ENCODE results near the gene SLC8A1. TPM values are rescaled to one million over a fixed set of nuclear protein-coding genes. Genes with fewer than 3 reads are reported as not detected.
A peak's percentile ranks its signal among the peaks of the same experiment; 100 is the strongest.

Gene SLC8A1
- total and polyA plus RNA-seq, 2 donors: 0.46 to 20.4 TPM

DNA sequence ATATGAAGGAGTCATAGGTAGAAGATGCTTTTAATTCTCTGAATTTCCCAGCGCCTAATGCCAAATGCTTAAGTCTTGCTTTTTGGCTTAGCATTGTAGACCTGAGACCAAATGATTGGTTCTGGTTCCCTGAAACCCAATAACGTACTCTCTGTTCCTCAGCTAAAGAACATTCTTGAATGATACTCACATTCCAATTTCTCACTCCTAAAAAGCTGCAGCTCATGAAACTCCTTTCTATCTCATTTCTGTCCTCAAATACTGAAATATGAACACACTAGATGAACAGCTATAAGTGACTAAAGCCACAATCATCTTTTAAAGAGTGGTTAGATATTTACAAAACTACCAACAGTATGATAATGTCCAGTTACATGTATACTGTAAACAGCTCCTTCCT, 272.1 kb downstream of the SLC8A1 start:
- Histone ChIP-seq H3K27ac (ENCODE audit: low read depth in 1 of 2, low read length in 1 of 2) (no peak overlapping the region), H3K4me1 (ENCODE audit: control insufficient read depth in 2 of 2, insufficient read depth in 2 of 2, low read length in 2 of 2) (peaks cover 11 to 18% of the 10 kb centered on the region in 2 donors), H3K27me3 (ENCODE audit: control insufficient read depth in 2 of 2, insufficient read depth in 1 of 2, low read length in 1 of 2) (no peaks in the 10 kb centered on the region), H3K4me3 (ENCODE audit: low read length in 2 of 2) (no peak overlapping the region), H3K36me3 (ENCODE audit: control insufficient read depth in 2 of 2, insufficient read depth in 2 of 2, low read length in 1 of 2) (no peaks in the 10 kb centered on the region), H3K9me3 (ENCODE audit: control insufficient read depth in 2 of 2, insufficient read depth in 1 of 2, low read length in 1 of 2) (no peaks in the 10 kb centered on the region)
- no peak for DNase-seq (ENCODE audit: low read depth in 6 of 9, low spot score in 9 of 9)
- WGBS: 99% methylated on average over 2 of the region's 2 CpGs

- 16% methylated on average over 3 of the region's 3 CpGs for WGBS
- no peaks in the 10 kb centered on the region for H3K27me3 ChIP-seq (ENCODE audit: control insufficient read depth in 2 of 2, insufficient read depth in 1 of 2, low read length in 1 of 2)
- no peaks in the 10 kb centered on the region for H3K36me3 ChIP-seq (ENCODE audit: control insufficient read depth in 2 of 2, insufficient read depth in 2 of 2, low read length in 1 of 2)
- DNase-seq (ENCODE audit: low read depth in 6 of 9, low spot score in 9 of 9): peak; percentile 57 to 92 (median 75)
- no peak overlapping the region for H3K4me3 ChIP-seq (ENCODE audit: low read length in 2 of 2)
- peak overlapping the region in 1 of 2 donors; percentile 89 for H3K27ac ChIP-seq (ENCODE audit: low read depth in 1 of 2, low read length in 1 of 2)
- H3K4me1 ChIP-seq (ENCODE audit: control insufficient read depth in 2 of 2, insufficient read depth in 2 of 2, low read length in 2 of 2): peaks cover 11 to 18% of the 10 kb centered on the region in 2 donors
- no peaks in the 10 kb centered on the region for H3K9me3 ChIP-seq (ENCODE audit: control insufficient read depth in 2 of 2, insufficient read depth in 1 of 2, low read length in 1 of 2)
Measured at GRCh38 chr2:40178971-40179370, 272.9 kb downstream of the SLC8A1 start.

- Histone ChIP-seq H3K9me3 (ENCODE audit: control insufficient read depth in 2 of 2, insufficient read depth in 1 of 2, low read length in 1 of 2) (no peaks in the 10 kb centered on the region), H3K4me1 (ENCODE audit: control insufficient read depth in 2 of 2, insufficient read depth in 2 of 2, low read length in 2 of 2) (peaks cover 11 to 18% of the 10 kb centered on the region in 2 donors), H3K27ac (ENCODE audit: low read depth in 1 of 2, low read length in 1 of 2) (peak overlapping the region; percentile 20 to 89), H3K27me3 (ENCODE audit: control insufficient read depth in 2 of 2, insufficient read depth in 1 of 2, low read length in 1 of 2) (no peaks in the 10 kb centered on the region), H3K36me3 (ENCODE audit: control insufficient read depth in 2 of 2, insufficient read depth in 2 of 2, low read length in 1 of 2) (no peaks in the 10 kb centered on the region), H3K4me3 (ENCODE audit: low read length in 2 of 2) (no peak overlapping the region)
- WGBS: 89% methylated on average over 6 of the region's 6 CpGs
- DNase-seq (ENCODE audit: low read depth in 6 of 9, low spot score in 9 of 9): peak in 6 of 9 donors; percentile 13 to 71 (median 28)
Measured at GRCh38 chr2:40178171-40178778, 273.6 kb downstream of the SLC8A1 start.

DNA sequence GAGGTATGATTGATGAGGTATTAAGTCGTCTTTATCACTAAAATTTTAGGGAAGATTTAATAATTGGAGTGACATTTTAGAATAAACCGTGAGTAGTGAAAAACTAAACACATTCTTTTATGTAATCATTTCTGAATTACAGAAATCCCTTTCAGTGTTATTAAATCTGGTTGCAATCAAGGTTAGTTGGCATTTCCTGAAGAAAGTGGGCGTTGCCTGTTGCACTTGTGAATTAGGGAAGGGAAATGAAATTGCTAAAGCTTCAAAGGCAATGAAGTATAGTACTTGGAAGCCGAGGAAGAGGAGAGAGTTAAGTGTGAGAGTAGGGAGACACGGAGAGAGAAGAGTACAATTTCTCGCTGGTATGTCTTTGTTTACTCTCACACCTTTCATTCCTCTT, 274.5 kb downstream of the SLC8A1 start:
- 79% methylated on average over 6 of the region's 6 CpGs for WGBS
- Histone ChIP-seq H3K9me3 (ENCODE audit: control insufficient read depth in 2 of 2, insufficient read depth in 1 of 2, low read length in 1 of 2) (no peaks in the 10 kb centered on the region), H3K27me3 (ENCODE audit: control insufficient read depth in 2 of 2, insufficient read depth in 1 of 2, low read length in 1 of 2) (no peaks in the 10 kb centered on the region), H3K36me3 (ENCODE audit: control insufficient read depth in 2 of 2, insufficient read depth in 2 of 2, low read length in 1 of 2) (no peaks in the 10 kb centered on the region), H3K27ac (ENCODE audit: low read depth in 1 of 2, low read length in 1 of 2) (no peak overlapping the region), H3K4me1 (ENCODE audit: control insufficient read depth in 2 of 2, insufficient read depth in 2 of 2, low read length in 2 of 2) (peaks cover 11 to 18% of the 10 kb centered on the region in 2 donors), H3K4me3 (ENCODE audit: low read length in 2 of 2) (no peak overlapping the region)
- DNase-seq (ENCODE audit: low read depth in 6 of 9, low spot score in 9 of 9): no peak

GRCh38 chr2:40173276-40173675, 278.6 kb downstream of the SLC8A1 start:
- Histone ChIP-seq H3K36me3 (ENCODE audit: control insufficient read depth in 2 of 2, insufficient read depth in 2 of 2, low read length in 1 of 2) (no peaks in the 10 kb centered on the region), H3K27me3 (ENCODE audit: control insufficient read depth in 2 of 2, insufficient read depth in 1 of 2, low read length in 1 of 2) (no peaks in the 10 kb centered on the region), H3K4me1 (ENCODE audit: control insufficient read depth in 2 of 2, insufficient read depth in 2 of 2, low read length in 2 of 2) (peaks cover 2 to 7% of the 10 kb centered on the region in 2 donors), H3K4me3 (ENCODE audit: low read length in 2 of 2) (no peak overlapping the region), H3K9me3 (ENCODE audit: control insufficient read depth in 2 of 2, insufficient read depth in 1 of 2, low read length in 1 of 2) (no peaks in the 10 kb centered on the region), H3K27ac (ENCODE audit: low read depth in 1 of 2, low read length in 1 of 2) (no peak overlapping the region)
- WGBS: 98% methylated on average over 2 of the region's 2 CpGs
- no peak for DNase-seq (ENCODE audit: low read depth in 6 of 9, low spot score in 9 of 9)

GRCh38 chr2:40169856-40170255, 282.0 kb downstream of the SLC8A1 start:
- H3K9me3 ChIP-seq (ENCODE audit: control insufficient read depth in 2 of 2, insufficient read depth in 1 of 2, low read length in 1 of 2): no peaks in the 10 kb centered on the region
- no peak overlapping the region for H3K4me3 ChIP-seq (ENCODE audit: low read length in 2 of 2)
- DNase-seq (ENCODE audit: low read depth in 6 of 9, low spot score in 9 of 9): no peak
- H3K4me1 ChIP-seq (ENCODE audit: control insufficient read depth in 2 of 2, insufficient read depth in 2 of 2, low read length in 2 of 2): no peaks in the 10 kb centered on the region
- H3K36me3 ChIP-seq (ENCODE audit: control insufficient read depth in 2 of 2, insufficient read depth in 2 of 2, low read length in 1 of 2): no peaks in the 10 kb centered on the region
- H3K27me3 ChIP-seq (ENCODE audit: control insufficient read depth in 2 of 2, insufficient read depth in 1 of 2, low read length in 1 of 2): no peaks in the 10 kb centered on the region
- WGBS: 98% methylated on average over 3 of the region's 3 CpGs
- no peak overlapping the region for H3K27ac ChIP-seq (ENCODE audit: low read depth in 1 of 2, low read length in 1 of 2)

GRCh38 chr2:40169430-40169829, 282.5 kb downstream of the SLC8A1 start:
- H3K27ac ChIP-seq (ENCODE audit: low read depth in 1 of 2, low read length in 1 of 2): no peak overlapping the region
- 98% methylated on average over 2 of the region's 2 CpGs for WGBS
- DNase-seq (ENCODE audit: low read depth in 6 of 9, low spot score in 9 of 9): no peak
- H3K36me3 ChIP-seq (ENCODE audit: control insufficient read depth in 2 of 2, insufficient read depth in 2 of 2, low read length in 1 of 2): no peaks in the 10 kb centered on the region
- no peaks in the 10 kb centered on the region for H3K4me1 ChIP-seq (ENCODE audit: control insufficient read depth in 2 of 2, insufficient read depth in 2 of 2, low read length in 2 of 2)
- H3K27me3 ChIP-seq (ENCODE audit: control insufficient read depth in 2 of 2, insufficient read depth in 1 of 2, low read length in 1 of 2): no peaks in the 10 kb centered on the region
- H3K9me3 ChIP-seq (ENCODE audit: control insufficient read depth in 2 of 2, insufficient read depth in 1 of 2, low read length in 1 of 2): no peaks in the 10 kb centered on the region
- H3K4me3 ChIP-seq (ENCODE audit: low read length in 2 of 2): no peak overlapping the region

GRCh38 chr2:40168546-40168945, 283.3 kb downstream of the SLC8A1 start:
- H3K36me3 ChIP-seq (ENCODE audit: control insufficient read depth in 2 of 2, insufficient read depth in 2 of 2, low read length in 1 of 2): no peaks in the 10 kb centered on the region
- H3K27ac ChIP-seq (ENCODE audit: low read depth in 1 of 2, low read length in 1 of 2): no peak overlapping the region
- no peak overlapping the region for H3K4me3 ChIP-seq (ENCODE audit: low read length in 2 of 2)
- WGBS: 1% methylated on average over 1 of the region's 1 CpG
- H3K27me3 ChIP-seq (ENCODE audit: control insufficient read depth in 2 of 2, insufficient read depth in 1 of 2, low read length in 1 of 2): no peaks in the 10 kb centered on the region
- no peaks in the 10 kb centered on the region for H3K4me1 ChIP-seq (ENCODE audit: control insufficient read depth in 2 of 2, insufficient read depth in 2 of 2, low read length in 2 of 2)
- no peak for DNase-seq (ENCODE audit: low read depth in 6 of 9, low spot score in 9 of 9)
- H3K9me3 ChIP-seq (ENCODE audit: control insufficient read depth in 2 of 2, insufficient read depth in 1 of 2, low read length in 1 of 2): no peaks in the 10 kb centered on the region

DNA sequence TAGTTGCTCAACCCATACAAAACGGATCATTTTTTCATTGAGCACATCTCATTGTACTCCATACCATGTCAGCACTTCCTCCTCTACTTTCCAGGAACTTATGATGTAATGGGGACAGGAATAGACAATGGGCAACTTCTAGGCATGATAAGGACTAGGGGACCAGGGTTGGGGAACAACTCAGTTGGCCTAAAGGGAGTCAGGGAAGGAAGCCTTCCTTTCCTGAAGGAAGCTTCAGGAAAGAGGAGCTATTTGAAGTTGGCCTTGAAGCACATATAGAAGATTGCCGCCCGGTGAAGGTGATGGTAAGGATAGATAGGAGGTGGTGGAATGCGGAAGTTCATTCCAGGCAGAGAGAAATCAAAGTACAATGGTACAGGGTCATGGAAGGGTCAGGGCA, 283.9 kb downstream of the SLC8A1 start:
- Histone ChIP-seq H3K27me3 (ENCODE audit: control insufficient read depth in 2 of 2, insufficient read depth in 1 of 2, low read length in 1 of 2) (no peaks in the 10 kb centered on the region), H3K4me1 (ENCODE audit: control insufficient read depth in 2 of 2, insufficient read depth in 2 of 2, low read length in 2 of 2) (no peaks in the 10 kb centered on the region), H3K4me3 (ENCODE audit: low read length in 2 of 2) (no peak overlapping the region), H3K27ac (ENCODE audit: low read depth in 1 of 2, low read length in 1 of 2) (no peak overlapping the region), H3K36me3 (ENCODE audit: control insufficient read depth in 2 of 2, insufficient read depth in 2 of 2, low read length in 1 of 2) (no peaks in the 10 kb centered on the region), H3K9me3 (ENCODE audit: control insufficient read depth in 2 of 2, insufficient read depth in 1 of 2, low read length in 1 of 2) (no peaks in the 10 kb centered on the region)
- 92% methylated on average over 4 of the region's 4 CpGs for WGBS
- DNase-seq (ENCODE audit: low read depth in 6 of 9, low spot score in 9 of 9): no peak

Measured in thymus (tissue), 11 donors.